ENCODE data around the gene HACD3.
"Not testable (repeated sequence)": the region's sequence is repeated elsewhere in the genome, so short reads cannot be mapped to it uniquely, and the experiment has no call there.

The HACD3 gene

DNA sequence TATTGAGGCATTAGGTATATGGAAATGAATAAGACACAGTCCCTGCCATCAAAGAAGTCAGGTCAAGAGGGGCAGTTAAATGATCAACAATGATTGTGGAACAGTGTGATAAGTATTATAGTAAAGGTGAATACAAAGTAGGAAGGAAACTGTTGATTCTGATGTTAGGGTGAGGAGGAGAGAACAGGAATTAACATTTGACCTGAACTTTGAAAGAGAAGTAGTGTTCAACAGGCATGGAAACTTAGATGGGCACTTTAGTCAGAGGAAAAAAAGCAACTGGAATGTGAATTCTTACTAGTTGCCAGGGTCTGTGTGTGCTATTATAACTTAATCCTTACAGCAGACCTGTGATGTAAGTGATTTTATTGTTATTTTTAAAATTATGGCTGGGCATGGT is 17.6 kb downstream of the HACD3 start:
- no peak overlapping the region for H3K4me3 ChIP-seq (ENCODE audit: low read depth, low read length)

DNA sequence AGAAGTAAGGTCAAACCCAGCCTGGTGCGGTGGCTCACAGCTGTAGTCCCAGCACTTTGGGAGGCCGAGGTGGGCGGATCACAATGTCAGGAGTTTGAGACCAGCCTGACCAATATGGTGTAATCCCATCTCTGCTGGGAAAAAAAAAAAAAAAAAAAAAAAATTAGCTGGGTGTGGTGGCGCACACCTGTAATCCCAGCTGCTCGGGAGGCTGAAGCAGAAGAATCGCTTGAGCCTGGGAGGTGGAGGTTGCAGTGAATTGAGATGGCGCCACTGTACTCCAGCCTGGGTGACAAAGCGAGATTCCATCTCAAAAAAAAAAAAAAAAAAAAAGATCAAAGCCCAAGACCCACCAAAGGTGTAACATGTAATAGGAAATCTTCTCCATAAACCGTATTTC is 19.0 kb downstream of the HACD3 start:
- not testable (repeated sequence) for H3K4me3 ChIP-seq (ENCODE audit: low read depth, low read length)

DNA sequence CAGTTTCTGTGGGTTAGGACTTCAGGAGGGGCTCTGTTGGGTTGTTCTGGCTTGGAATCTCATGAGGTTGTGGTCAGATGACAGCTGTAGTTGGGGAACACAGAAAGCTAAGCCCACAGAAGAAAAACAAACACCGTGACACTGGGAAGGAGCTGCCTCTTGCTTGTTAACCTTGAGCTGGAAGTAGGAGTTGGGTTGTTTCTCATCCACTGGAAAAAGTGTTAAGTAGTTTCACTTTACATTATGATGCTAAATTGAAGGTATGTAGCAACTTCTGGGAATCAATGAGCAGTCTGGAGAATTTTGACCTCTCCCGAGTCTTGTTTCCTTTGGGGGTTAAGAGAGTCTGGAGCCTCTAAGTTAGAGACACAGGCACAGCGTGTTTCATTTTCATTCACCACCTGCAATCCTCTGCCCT is 20.4 kb downstream of the HACD3 start:
- H3K4me3 ChIP-seq (ENCODE audit: low read depth, low read length): no peak overlapping the region

DNA sequence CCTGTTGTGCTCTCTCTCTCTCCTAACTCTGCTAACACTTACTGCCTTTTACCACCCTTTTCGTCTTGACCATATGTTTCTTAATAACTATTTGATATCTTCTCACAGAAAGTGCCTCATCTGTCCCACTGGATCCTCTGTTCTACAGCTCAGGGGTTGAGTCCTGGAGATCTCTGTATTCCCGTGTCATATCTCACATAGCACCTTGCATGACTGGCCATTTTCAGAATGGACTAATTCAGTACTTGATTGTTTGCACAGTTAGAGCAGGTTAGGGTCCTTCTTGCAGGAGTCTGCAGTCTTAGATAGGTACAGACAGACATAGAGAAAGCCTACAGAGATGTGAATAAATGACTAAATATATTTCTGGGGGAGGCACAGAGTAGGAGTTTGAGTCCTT is 20.9 kb downstream of the HACD3 start:
- H3K4me3 ChIP-seq (ENCODE audit: low read depth, low read length): no peak overlapping the region

DNA sequence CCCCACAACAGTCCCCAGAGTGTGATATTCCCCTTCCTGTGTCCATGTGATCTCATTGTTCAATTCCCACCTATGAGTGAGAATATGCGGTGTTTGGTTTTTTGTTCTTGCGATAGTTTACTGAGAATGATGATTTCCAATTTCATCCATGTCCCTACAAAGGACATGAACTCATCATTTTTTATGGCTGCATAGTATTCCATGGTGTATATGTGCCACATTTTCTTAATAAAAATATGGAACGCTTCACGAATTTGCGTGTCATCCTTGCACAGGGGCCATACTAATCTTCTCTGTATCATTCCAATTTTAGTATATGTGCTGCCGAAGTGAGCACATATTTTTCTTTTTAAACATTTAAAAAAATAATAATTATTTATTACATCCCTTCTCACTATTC is 22.6 kb downstream of the HACD3 start:
- not testable (repeated sequence) for H3K4me3 ChIP-seq (ENCODE audit: low read depth, low read length)

DNA sequence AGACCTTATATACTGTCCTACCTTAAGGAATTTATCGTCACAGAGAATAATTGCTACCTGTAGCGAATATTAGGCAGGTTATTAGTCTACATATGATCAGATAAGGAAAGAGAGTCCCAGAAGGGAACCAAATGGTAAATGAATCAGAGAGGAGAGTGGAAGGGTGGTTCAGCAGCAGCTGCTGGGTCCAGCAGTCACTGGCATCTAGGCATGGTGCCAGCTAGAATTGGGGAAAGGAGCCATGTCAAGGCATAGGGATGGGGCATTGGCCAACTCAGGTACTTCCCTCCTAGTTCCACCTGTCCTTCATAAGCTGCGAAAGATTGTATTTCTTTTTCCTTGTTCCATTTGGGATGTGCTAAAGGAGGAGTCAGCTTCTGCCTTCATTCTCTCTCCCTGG is 23.4 kb downstream of the HACD3 start:
- H3K4me3 ChIP-seq (ENCODE audit: low read depth, low read length): no peak overlapping the region

DNA sequence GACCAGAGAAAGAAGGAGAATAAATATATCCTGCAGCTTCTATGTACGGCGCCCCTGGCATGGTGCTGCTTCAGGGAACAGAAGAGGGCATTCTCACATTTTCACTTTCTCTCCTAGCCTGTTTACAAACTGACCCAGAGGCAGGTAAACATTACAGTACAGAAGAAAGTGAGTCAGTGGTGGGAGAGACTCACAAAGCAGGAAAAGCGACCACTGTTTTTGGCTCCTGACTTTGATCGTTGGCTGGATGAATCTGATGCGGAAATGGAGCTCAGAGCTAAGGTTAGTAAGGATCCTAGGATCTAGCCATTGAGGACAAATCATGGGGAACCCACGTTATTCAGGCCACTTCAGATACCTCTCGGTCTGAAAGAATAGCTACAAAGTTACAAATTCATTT is 26.4 kb downstream of the HACD3 start:
- no peak overlapping the region for H3K4me3 ChIP-seq (ENCODE audit: low read depth, low read length)

DNA sequence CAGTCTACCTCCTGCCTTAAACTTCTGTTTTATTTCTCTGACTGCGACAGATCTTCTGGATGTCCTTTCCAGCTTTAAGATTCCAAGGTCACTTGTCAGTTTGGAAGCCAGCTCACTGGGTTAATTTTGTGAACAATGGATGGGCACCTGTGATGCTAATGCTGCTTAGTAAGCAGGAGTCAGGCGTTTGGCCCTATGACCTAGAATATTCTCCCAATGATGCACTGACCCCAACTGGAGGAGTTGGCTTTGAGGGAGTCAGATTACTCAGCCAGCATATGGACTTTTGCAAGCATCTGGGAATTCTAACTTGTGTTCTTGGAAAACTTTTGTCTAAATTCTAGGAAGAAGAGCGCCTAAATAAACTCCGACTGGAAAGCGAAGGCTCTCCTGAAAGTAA is 28.1 kb downstream of the HACD3 start:
- H3K4me3 ChIP-seq (ENCODE audit: low read depth, low read length): no peak overlapping the region

DNA sequence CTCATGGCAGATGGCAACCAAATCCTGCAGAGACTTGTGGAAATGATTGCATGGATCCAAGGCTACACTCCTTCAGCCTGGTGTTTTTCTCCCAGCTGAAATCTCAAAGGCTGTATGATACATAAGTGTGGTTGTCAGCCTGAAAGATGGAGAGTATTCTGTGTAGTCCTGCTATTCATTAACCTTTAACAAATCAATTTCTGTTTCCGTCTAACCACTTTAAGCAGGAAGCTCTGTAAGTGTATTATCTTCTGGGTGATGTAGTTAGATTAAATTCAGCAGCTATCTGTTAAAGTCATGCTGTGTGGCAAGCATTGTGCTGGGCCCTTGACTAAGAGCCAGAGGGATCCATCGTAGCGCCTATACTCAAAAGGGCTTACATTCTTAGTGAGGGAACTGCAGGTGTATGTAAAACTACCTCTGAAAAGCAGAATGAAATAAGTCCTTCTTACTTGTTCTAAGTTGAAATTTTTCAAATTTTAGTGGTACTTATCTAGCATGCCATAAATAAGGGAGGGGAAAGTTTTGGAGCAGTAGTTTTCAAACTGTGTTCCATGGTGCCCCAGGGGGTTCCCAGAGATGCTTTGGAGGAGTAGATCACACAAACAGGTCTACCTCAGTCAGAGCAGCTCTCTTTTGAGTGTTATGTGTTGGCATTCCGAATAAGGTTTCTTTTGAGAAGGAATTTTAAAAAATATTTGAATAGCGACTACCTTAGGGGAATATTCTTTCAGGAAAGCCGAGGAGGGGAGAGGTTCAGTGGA is 28.9 kb downstream of the HACD3 start:
- H3K4me3 ChIP-seq (ENCODE audit: low read depth, low read length): no peak overlapping the region

DNA sequence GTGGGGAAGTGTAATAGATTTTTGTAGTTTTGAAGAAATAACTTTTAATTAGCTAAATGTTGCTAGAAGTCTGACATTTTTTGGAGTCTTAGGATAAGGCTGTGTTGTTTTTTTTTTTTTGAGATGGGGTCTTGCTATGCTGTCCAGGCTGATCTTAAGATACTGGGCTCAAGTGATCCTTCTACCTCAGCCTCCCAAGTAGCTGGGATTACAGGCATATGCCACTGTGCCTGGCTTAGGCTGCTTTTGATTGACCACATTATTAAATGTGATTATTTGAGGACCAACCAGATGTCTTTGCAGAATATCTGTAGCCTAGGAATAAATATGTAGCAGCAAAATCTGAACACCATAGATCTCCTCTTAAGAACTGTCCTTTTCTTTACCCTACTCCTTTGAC is 29.7 kb downstream of the HACD3 start:
- H3K4me3 ChIP-seq (ENCODE audit: low read depth, low read length): no peak overlapping the region

DNA sequence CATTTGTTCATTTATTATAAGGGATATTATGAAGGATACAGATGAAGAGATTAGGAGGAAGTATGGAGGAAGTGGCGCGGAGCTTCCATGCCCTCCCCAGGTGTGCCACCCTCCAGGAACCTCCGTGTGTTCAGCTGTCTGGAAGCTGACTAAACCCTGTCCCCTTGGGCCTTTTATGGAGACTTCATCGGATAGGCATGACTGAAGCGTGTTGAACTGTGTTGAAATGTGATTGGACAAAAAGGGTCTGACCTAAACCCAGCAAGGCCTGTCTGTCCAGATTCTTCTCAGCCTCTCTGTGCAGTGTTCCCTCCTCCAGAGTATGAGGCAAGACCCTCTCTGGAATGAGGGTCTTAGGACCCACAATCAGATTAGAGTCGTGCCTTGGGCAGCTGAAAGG is 31.7 kb downstream of the HACD3 start:
- no peak overlapping the region for H3K4me3 ChIP-seq (ENCODE audit: low read depth, low read length)

DNA sequence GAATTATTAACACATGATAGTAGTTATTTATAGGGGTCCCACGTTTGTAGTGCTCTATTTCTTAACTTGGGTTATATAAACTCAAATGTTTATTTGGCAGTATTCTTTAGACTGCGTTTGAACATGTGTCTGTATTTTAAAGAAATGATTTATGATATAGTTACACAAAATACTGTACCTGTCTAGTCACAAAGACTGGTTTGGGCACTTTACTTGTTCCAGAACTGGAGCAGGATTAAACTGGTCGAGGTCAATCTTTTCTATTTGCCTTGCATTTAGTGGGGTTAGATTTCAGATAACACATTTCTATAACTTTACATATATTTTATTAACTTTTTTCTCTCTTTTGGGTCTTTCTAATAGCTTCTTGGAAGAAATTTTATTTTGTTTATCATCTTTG is 39.5 kb downstream of the HACD3 start:
- H3K4me3 ChIP-seq (ENCODE audit: low read depth, low read length): no peak overlapping the region

DNA sequence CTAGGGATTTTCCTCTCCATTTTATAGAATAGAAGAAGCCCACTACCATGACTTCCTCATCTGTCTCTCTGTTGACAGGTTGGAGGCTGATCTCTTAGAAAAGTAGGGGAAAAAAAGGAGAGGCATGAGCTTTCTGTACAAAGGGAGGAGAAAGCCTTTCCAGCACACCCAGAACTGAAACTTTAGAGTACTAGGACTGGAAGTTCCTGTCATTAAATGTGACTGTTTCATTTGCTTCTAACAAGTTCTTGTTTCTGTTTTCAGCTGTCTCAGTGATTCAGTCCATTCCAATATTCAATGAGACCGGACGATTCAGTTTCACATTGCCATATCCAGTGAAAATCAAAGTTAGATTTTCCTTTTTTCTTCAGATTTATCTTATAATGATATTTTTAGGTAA is 41.7 kb downstream of the HACD3 start:
- no peak overlapping the region for H3K4me3 ChIP-seq (ENCODE audit: low read depth, low read length)

DNA sequence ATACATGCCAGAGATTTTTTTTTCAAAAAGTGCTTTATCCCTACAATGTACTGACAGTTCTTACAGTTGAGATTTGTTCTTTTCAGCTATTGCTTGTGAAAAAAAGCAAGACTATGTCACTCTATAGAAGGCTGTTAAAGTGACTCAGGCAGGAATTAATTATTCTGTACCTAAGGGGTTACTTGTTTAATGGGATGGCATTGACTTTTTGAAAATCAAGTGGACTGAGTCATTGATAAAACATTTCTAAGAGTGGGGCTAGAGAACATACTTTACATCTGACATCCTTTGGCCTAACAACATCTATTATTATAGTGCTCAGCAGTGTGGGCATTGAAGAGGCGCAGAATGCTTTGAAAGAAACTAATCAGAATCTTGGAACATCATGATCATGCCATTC is 46.4 kb downstream of the HACD3 start:
- no peak overlapping the region for H3K4me3 ChIP-seq (ENCODE audit: low read depth, low read length)

DNA sequence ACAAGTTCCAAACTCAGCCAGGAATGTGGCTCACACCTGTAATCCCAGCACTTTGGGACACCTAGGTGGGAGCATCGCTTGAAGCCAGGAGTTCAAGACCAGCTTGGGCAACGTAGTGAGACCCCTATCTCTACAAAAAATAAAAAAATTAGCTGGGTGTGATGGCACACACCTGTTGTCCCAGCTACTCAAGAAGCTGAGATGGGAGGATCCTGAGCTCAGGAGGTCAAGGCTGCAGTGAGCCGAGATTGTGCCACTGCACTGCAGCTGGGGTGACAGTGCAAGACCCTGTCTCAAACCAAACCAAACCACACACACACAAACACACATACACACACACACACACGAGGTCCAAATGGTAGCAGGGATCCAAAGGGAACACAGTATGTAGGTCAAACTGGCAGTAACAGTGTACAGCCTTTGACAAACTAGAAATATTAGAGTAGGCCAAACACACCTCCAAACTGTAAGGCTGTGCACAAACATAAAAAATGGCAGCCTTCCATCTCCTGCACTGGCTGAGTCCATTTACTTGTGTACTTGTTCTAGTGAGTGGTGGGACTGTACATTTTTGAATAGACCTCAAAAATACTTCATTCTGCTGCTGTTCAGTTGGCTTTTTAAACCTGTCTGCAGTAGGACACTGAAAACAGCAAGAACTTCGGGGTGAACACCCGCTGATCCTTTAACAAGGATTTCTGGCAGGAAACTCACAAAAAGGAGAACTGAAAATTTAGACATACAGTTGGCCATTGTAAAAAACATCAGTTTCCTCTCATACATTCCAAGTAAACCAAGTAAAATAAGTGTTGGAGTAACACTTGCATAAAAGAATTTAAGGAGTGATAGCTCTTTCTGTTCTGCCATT is 47.1 kb downstream of the HACD3 start:
- no peak overlapping the region for H3K4me3 ChIP-seq (ENCODE audit: low read depth, low read length)

DNA sequence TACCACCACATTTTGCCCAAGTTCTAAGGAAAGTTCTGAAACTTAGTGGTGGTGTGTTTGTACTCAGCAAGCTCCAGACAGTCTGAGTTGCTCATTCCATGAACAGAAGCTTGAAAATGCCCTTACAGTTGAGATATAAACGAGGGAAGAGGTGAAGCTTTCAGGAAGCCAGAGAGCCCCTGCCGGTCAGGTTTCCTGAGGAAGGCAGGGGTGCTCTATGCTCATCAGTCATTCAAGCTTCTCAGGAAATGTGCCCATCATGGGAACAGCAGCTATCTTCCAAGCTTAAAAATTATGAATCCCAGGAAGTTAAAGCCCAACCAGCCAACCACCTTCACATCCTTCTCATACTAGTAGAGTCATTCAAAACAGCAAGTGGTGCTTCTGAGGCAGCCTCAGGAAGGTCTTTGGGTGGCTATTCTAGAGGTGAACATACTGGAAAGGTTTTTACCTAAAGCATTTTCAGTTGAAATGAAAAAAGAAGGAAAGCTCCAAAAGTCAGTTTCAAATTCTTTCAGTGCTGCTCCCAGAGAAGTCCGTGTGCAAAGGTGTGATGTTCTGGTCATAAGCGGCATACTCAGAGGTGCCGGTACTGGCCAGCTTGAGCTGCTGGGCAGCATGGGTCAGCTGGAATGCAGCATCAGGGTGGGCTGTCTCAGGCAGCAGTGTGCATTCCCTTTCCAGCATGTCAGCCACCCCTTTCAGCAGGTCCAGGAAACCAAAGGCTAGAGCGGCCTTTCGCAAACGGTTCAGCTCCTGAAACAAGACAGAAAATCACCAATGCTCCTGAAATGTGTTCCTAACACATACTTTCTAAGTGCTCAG is 48.9 kb downstream of the HACD3 start:
- H3K4me3 ChIP-seq (ENCODE audit: low read depth, low read length): no peak overlapping the region

DNA sequence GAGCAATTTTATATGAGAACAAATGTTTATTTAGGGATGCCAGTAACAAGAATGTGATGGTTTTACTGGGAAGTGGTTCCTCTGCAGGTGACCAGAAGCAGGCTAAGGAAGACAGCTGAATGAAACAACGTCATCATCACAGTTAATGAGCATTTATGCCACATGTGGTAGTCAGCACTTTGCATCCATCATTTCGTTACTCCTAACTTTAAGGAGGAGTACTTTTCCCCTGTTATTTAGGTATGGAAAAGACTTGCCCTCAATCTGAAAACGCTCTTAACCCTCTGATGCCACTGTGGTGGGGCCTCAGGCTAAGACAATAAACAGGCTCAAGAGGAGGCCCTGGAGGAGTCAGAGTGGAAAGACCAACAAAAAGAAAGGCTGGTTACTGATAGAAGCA is 49.5 kb downstream of the HACD3 start:
- no peak overlapping the region for H3K4me3 ChIP-seq (ENCODE audit: low read depth, low read length)

DNA sequence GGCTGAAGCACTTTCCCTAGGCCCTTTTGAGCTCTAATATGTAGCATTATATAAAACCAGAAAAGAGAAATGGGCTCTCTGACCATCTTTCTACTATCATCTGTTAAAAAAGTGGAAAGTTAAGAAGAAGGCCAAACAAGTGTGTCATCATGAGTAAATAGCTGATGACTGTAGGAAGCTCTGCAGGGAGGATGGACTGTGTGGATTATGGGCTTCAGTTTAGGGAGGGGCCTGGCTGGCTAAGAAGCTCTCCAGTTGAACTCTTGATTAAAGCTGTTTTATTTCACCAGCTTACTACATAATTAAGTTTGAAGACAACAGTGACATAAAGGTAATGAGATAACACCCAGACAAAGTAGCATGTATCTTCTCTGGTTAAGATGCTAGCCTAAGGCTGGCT is 50.0 kb downstream of the HACD3 start:
- no peak overlapping the region for H3K4me3 ChIP-seq (ENCODE audit: low read depth, low read length)

DNA sequence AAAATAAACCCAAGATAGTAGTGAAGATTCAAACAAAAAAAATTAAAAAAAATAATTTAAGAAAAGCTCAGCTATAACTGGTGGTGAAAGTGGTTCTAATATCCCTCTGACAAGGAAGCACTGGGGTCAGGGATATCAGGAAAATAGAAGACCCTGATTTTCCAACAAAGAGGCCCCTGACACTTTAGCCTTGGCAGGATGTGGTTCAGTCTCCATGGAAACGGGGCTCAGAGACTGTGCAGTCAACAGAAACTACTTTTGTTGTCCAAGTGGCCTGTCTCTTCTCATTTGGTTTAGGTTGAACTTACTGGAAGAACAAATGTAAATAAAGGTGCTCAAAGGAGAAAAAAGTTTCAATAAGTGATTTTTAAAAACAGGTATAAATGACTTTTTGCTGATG is 53.4 kb downstream of the HACD3 start:
- H3K4me3 ChIP-seq (ENCODE audit: low read depth, low read length): no peak overlapping the region

DNA sequence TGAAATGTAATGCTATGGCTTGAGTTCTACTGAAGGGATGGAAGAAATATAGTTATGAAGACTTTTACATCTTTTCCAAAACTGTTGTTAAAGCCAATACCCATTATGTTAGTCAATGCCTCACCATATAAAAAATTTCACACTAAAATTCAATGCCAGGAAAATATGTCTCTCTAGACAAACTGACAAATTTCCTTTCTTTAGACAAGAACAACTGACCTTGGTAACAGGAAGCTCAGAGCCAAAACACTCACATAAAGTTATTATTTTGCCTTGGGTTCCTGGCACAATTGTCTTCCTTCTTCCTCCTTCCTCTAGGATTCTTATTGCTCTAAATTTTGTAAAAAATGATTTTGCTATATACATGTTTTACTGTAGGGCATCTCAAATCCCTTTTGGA is 54.0 kb downstream of the HACD3 start:
- no peak overlapping the region for H3K4me3 ChIP-seq (ENCODE audit: low read depth, low read length)

DNA sequence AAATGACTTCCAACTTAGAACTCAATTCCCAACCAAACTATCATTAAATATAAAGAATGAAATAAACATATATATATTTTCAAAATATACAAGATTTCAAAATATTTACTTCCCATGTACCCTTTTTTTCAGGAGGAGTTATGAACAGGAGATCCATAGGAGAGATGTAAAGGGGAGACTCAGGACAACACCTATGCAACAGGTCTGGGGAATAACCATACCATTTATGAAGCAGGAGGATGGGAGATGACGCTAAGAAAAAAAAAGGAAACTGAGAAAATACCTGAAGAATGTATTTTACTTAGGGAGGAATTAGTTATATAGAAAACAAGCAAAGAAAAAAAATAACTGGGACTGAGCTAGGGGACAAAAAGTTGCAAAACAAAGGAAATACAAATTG is 56.8 kb downstream of the HACD3 start:
- H3K4me3 ChIP-seq (ENCODE audit: low read depth, low read length): no peak overlapping the region

DNA sequence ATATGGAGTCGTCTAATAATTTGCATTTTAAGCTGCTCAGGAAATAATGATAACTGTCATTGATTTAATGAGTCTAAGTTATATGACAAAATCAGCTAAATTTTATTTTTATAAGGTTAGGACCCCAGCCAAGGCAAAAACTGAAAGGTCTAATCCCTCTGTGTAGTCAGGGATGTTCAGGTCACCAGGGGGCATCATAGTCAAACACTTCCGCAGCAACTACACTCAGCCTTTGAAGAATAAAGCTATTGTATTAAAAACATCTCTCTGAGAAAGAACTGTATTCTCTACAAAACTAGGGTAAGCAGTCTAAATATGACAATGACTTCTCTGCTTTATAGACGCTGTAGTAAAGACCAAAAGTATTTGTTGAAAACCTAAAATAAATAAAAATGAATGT is 65.7 kb downstream of the HACD3 start:
- H3K4me3 ChIP-seq (ENCODE audit: low read depth, low read length): no peak overlapping the region

Data from iPS-11a (cell line).